ENCODE results near the gene MAPK1.

Gene MAPK1

DNA sequence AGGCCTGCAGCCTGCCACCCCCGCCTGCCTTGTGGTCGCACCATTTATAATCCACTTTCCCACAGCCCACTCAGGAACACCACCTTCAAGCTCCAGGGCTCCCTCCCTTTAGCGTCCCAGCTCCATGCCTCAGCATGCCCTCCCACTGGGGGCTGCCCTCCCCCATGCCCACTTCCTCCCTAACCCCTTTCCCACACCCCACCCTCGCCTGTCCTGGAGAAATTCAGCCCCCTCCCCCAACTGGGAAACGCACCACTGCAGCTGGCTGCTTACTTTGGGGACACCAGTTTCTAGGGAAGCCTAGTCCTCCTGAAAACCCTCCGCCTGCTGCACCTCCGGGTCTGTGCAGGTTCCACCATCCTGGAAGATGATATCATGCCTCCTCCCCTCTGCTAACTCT lies 128.5 kb downstream of the MAPK1 start:
- Histone ChIP-seq H3K27me3 (ENCODE audit: control insufficient read depth, low read length) (peaks cover 15% of the 10 kb centered on the region), H3F3A (ENCODE audit: control insufficient read depth, insufficient read depth) (peaks cover 7% of the 10 kb centered on the region; the same call in 1 of the 2 replicates), H3K4me3 (ENCODE audit: low read length) (no peak overlapping the region), H3K36me3 (ENCODE audit: control insufficient read depth, low read length) (no peaks in the 10 kb centered on the region), H3K27ac (ENCODE audit: low read depth, low read length) (no peak overlapping the region), H3K79me2 (ENCODE audit: control insufficient read depth, low read length) (peaks cover 2% of the 10 kb centered on the region; the same call in 1 of the 2 replicates), H4K20me1 (ENCODE audit: control insufficient read depth, insufficient read depth, low read depth, low read length) (no peaks in the 10 kb centered on the region), H3K9me2 (replicated peaks; ENCODE audit: control insufficient read depth, low read length) (no peaks in the 10 kb centered on the region), H3K4me2 (ENCODE audit: low read length) (no peak overlapping the region), H3K4me1 (ENCODE audit: control insufficient read depth, low read length) (peaks cover 9% of the 10 kb centered on the region), H3K9me3 (ENCODE audit: control insufficient read depth, insufficient read depth, low read length) (no peaks in the 10 kb centered on the region)
- no peak for TF ChIP-seq EZH2phosphoT487 (IDR thresholded peaks at IDR 0.05; ENCODE audit: borderline replicate concordance, low read length)
- TF ChIP-seq, protein P1, sequence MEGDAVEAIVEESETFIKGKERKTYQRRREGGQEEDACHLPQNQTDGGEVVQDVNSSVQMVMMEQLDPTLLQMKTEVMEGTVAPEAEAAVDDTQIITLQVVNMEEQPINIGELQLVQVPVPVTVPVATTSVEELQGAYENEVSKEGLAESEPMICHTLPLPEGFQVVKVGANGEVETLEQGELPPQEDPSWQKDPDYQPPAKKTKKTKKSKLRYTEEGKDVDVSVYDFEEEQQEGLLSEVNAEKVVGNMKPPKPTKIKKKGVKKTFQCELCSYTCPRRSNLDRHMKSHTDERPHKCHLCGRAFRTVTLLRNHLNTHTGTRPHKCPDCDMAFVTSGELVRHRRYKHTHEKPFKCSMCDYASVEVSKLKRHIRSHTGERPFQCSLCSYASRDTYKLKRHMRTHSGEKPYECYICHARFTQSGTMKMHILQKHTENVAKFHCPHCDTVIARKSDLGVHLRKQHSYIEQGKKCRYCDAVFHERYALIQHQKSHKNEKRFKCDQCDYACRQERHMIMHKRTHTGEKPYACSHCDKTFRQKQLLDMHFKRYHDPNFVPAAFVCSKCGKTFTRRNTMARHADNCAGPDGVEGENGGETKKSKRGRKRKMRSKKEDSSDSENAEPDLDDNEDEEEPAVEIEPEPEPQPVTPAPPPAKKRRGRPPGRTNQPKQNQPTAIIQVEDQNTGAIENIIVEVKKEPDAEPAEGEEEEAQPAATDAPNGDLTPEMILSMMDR (IDR thresholded peaks at IDR 0.05; ENCODE audit: low read depth, low read length, poor library complexity, severe bottlenecking): no peak

DNA sequence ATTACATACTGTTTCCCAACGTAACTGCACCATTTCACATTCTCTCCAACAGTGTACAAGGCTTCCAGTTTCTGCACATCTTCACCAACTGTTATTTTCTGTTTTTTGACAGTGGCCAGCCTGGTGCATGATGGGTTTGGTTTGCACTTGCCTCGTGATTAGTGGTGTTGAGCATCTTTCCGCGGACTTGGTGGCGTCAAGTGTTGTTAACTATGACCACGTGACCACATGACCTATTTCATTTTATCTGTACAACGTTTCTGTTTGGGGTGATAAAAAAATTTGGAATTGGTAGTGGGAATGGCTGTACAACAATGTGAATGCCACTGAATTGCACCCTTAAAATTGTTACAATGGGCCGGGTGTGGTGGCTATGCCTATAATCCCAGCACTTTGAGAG lies 129.4 kb downstream of the MAPK1 start:
- Histone ChIP-seq H3K27me3 (ENCODE audit: control insufficient read depth, low read length) (peaks cover 9% of the 10 kb centered on the region), H3K36me3 (ENCODE audit: control insufficient read depth, low read length) (no peaks in the 10 kb centered on the region)
- TF ChIP-seq, protein P1 (IDR thresholded peaks at IDR 0.05; ENCODE audit: low read depth, low read length, poor library complexity, severe bottlenecking): no peak
- TF ChIP-seq EZH2phosphoT487 (IDR thresholded peaks at IDR 0.05; ENCODE audit: borderline replicate concordance, low read length): no peak

DNA sequence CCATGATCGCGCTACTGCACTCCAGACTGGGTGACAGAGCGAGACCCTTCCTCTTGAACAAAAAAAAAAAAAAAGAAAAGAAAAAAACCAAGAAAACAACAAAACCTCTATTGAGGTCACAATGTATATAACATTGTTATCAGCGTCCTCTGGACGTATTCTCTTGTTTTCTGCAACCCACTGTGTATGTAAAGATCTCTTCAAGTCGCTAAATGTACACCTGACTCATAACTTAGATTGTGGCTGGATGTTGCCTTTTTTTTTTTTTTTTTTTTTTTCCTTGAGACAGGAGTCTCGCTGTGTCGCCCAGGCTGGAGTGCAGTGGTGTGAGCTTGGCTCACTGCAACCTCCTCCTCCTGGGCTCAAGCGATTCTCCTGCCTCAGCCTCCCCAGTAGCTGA lies 130.5 kb downstream of the MAPK1 start:
- H4K20me1 ChIP-seq (ENCODE audit: control insufficient read depth, insufficient read depth, low read depth, low read length): no peaks in the 10 kb centered on the region
- peaks cover 7% of the 10 kb centered on the region; the same call in 1 of the 2 replicates for H3F3A ChIP-seq (ENCODE audit: control insufficient read depth, insufficient read depth)
- peaks cover 4% of the 10 kb centered on the region; the same call in 1 of the 2 replicates for H3K79me2 ChIP-seq (ENCODE audit: control insufficient read depth, low read length)
- H3K4me1 ChIP-seq (ENCODE audit: control insufficient read depth, low read length): peaks cover 10% of the 10 kb centered on the region
- H3K4me2 ChIP-seq (ENCODE audit: low read length): no peak overlapping the region
- H3K27ac ChIP-seq (ENCODE audit: low read depth, low read length): no peak overlapping the region
- TF ChIP-seq, protein P1 (IDR thresholded peaks at IDR 0.05; ENCODE audit: low read depth, low read length, poor library complexity, severe bottlenecking): no peak
- no peak for TF ChIP-seq EZH2phosphoT487 (IDR thresholded peaks at IDR 0.05; ENCODE audit: borderline replicate concordance, low read length)
- H3K27me3 ChIP-seq (ENCODE audit: control insufficient read depth, low read length): peaks cover 9% of the 10 kb centered on the region; the same call in 1 of the 2 replicates
- H3K9me2 ChIP-seq (replicated peaks; ENCODE audit: control insufficient read depth, low read length): no peaks in the 10 kb centered on the region
- no peaks in the 10 kb centered on the region for H3K36me3 ChIP-seq (ENCODE audit: control insufficient read depth, low read length)
- no peaks in the 10 kb centered on the region for H3K9me3 ChIP-seq (ENCODE audit: control insufficient read depth, insufficient read depth, low read length)
- H3K4me3 ChIP-seq (ENCODE audit: low read length): no peak overlapping the region

More for the DNA sequence above, 129.4 kb downstream of the MAPK1 start:
- no peak overlapping the region for H3K4me3 ChIP-seq (ENCODE audit: low read length)
- H3K9me3 ChIP-seq (ENCODE audit: control insufficient read depth, insufficient read depth, low read length): no peaks in the 10 kb centered on the region
- H3K4me1 ChIP-seq (ENCODE audit: control insufficient read depth, low read length): peaks cover 10% of the 10 kb centered on the region
- H3K4me2 ChIP-seq (ENCODE audit: low read length): no peak overlapping the region
- peaks cover 4% of the 10 kb centered on the region; the same call in 1 of the 2 replicates for H3K79me2 ChIP-seq (ENCODE audit: control insufficient read depth, low read length)
- H3K9me2 ChIP-seq (replicated peaks; ENCODE audit: control insufficient read depth, low read length): no peaks in the 10 kb centered on the region
- no peak overlapping the region for H3K27ac ChIP-seq (ENCODE audit: low read depth, low read length)
- H4K20me1 ChIP-seq (ENCODE audit: control insufficient read depth, insufficient read depth, low read depth, low read length): no peaks in the 10 kb centered on the region
- H3F3A ChIP-seq (ENCODE audit: control insufficient read depth, insufficient read depth): peaks cover 7% of the 10 kb centered on the region; the same call in 1 of the 2 replicates

Data from DOHH2 (cell line).